Measurements from ENCODE around the gene PEX26.

DNA sequence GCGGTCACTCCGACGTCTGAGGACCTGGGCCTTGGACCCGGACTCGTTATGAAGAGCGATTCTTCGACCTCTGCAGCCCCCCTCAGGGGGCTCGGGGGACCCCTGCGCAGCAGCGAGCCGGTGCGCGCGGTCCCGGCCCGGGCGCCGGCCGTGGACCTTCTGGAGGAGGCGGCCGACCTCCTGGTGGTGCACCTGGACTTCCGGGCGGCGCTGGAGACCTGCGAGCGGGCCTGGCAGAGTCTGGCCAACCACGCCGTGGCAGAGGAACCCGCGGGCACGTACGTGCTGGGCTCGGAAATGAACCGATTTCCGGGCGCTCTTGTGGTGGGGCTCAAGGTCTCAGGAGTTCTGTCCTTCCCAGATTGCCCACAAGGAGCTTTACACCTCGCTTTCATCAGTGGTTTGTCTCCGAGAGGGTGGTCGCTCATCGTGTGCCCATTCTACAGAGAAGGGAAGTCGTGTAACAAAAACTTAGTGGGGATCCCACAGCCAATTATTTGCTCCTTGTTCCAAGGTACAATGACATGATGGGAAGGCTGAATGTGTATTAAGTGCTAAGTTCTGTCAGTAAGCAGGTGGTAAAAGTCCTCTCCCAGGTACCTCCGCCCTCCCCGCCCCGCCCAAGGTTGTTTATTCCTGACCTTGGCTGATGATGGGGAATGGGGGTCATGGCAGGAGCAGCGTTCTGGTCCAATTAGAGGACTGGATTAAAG, 695 bp downstream of the PEX26 start:
- TF ChIP-seq EZH2 (IDR thresholded peaks at IDR 0.05; ENCODE audit: borderline replicate concordance, low read depth, low read length, severe bottlenecking) = no peak
- TF ChIP-seq, protein P1, sequence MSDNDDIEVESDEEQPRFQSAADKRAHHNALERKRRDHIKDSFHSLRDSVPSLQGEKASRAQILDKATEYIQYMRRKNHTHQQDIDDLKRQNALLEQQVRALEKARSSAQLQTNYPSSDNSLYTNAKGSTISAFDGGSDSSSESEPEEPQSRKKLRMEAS (IDR thresholded peaks at IDR 0.05; ENCODE audit: insufficient read depth, insufficient read length) = no peak
- TF ChIP-seq, protein P2, sequence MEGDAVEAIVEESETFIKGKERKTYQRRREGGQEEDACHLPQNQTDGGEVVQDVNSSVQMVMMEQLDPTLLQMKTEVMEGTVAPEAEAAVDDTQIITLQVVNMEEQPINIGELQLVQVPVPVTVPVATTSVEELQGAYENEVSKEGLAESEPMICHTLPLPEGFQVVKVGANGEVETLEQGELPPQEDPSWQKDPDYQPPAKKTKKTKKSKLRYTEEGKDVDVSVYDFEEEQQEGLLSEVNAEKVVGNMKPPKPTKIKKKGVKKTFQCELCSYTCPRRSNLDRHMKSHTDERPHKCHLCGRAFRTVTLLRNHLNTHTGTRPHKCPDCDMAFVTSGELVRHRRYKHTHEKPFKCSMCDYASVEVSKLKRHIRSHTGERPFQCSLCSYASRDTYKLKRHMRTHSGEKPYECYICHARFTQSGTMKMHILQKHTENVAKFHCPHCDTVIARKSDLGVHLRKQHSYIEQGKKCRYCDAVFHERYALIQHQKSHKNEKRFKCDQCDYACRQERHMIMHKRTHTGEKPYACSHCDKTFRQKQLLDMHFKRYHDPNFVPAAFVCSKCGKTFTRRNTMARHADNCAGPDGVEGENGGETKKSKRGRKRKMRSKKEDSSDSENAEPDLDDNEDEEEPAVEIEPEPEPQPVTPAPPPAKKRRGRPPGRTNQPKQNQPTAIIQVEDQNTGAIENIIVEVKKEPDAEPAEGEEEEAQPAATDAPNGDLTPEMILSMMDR (IDR thresholded peaks at IDR 0.05; ENCODE audit: extremely low read depth in 1 of 2, insufficient read depth in 1 of 2, low read depth in 1 of 2, low read length in 2 of 2) = peak; percentile 12 to 20

Data from endothelial cell of umbilical vein (primary cell).